ENCODE measurements around the gene CDC34. TPM values are rescaled to one million over a fixed set of nuclear protein-coding genes. Genes with fewer than 3 reads are reported as not detected.
A peak's percentile ranks its signal among the peaks of the same experiment; 100 is the strongest.

CDC34 gene
- total RNA-seq, 2 donors from 2014 or later: 128 to 138 TPM

GRCh38 chr19:511101-511851 is 20.3 kb upstream of the CDC34 start:
- Histone ChIP-seq H3K9me3 (ENCODE audit: control insufficient read depth, low read length) (no peaks in the 10 kb centered on the region), H3K36me3 (ENCODE audit: control insufficient read depth, insufficient read depth, low read length) (peaks cover 5% of the 10 kb centered on the region), H3K27ac (ENCODE audit: low read depth, low read length) (peak overlapping the region; percentile 90), H3K27me3 (ENCODE audit: control insufficient read depth, insufficient read depth, low read length, poor library complexity, severe bottlenecking) (no peaks in the 10 kb centered on the region), H3K4me1 (ENCODE audit: control insufficient read depth, insufficient read depth, low read length) (peaks cover 6% of the 10 kb centered on the region), H3K9ac (ENCODE audit: extremely low read depth, low read length, poor library complexity, severe bottlenecking) (peak overlapping the region; percentile 53), H3K4me3 (ENCODE audit: low read length) (no peak overlapping the region)
- peak; percentile 88 for DNase-seq
- H3K4me1 Mint-ChIP-seq: peaks cover 15% of the 10 kb centered on the region
- H3K36me3 Mint-ChIP-seq (ENCODE audit: low read depth): peaks cover 21% of the 10 kb centered on the region
- H3K9me3 Mint-ChIP-seq: no peaks in the 10 kb centered on the region
- 33 to 38% methylated on average over 17 to 30 of the region's 30 CpGs for WGBS, 2 experiments (ENCODE audit: insufficient coverage in 1 of 2, insufficient read length in 1 of 2)
- TF ChIP-seq, protein P1, sequence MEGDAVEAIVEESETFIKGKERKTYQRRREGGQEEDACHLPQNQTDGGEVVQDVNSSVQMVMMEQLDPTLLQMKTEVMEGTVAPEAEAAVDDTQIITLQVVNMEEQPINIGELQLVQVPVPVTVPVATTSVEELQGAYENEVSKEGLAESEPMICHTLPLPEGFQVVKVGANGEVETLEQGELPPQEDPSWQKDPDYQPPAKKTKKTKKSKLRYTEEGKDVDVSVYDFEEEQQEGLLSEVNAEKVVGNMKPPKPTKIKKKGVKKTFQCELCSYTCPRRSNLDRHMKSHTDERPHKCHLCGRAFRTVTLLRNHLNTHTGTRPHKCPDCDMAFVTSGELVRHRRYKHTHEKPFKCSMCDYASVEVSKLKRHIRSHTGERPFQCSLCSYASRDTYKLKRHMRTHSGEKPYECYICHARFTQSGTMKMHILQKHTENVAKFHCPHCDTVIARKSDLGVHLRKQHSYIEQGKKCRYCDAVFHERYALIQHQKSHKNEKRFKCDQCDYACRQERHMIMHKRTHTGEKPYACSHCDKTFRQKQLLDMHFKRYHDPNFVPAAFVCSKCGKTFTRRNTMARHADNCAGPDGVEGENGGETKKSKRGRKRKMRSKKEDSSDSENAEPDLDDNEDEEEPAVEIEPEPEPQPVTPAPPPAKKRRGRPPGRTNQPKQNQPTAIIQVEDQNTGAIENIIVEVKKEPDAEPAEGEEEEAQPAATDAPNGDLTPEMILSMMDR (conservative IDR thresholded peaks at IDR 0.05): no peak
- H3K27ac Mint-ChIP-seq: peak overlapping the region; percentile 91
- peak overlapping the region; percentile 42 for H3K4me3 Mint-ChIP-seq
- H3K27me3 Mint-ChIP-seq (ENCODE audit: insufficient read depth): peaks cover 17% of the 10 kb centered on the region

DNA sequence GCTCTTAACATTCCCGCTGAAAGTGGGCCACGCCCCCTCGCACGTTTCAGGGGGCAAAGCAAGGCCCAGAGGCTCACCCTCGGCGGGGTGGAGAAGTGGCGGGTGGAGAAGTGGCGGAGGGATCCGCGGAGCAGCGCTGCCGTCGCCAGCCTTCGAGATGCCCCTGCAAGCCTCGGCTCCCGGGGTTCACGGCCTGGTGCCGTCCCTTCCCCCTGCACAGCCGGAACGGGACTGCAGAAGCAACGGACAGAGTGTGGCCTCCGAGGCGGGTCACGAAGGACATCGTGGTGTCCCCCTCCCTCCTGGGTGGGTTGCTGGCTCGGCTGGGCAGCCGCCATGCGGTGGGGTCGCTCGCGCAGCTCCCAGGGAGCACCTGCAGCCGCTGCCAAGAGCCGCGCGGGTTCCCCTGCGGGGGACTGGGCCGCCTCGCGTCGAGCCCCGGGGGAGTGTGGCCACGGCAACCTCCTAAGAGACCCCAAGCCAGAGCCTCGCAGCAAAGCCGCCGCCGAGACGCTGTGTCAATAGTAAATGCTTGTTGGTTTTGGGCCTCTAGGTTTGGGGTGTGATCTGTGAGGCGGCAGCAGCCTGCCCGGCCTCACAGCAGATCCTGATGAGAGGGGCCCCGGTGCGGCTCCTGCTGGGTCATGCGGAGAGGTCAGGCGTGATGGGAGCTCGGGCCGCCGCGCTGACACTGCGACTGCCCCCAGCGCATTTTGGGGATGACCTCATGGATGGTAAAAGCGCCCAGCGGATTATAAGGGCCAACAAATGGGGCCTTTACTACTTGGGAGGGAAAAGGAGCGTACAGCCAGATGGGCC is 18.8 kb upstream of the CDC34 start:
- H3K4me3 ChIP-seq (ENCODE audit: low read length): no peak overlapping the region
- H3K36me3 Mint-ChIP-seq (ENCODE audit: low read depth): peaks cover 21% of the 10 kb centered on the region
- no peaks in the 10 kb centered on the region for H3K9me3 Mint-ChIP-seq
- peak; percentile 76 for DNase-seq
- H3K4me1 ChIP-seq (ENCODE audit: control insufficient read depth, insufficient read depth, low read length): peaks cover 6% of the 10 kb centered on the region
- peaks cover 5% of the 10 kb centered on the region for H3K36me3 ChIP-seq (ENCODE audit: control insufficient read depth, insufficient read depth, low read length)
- H3K4me3 Mint-ChIP-seq: no peak overlapping the region
- H3K27ac Mint-ChIP-seq: no peak overlapping the region
- H3K27me3 ChIP-seq (ENCODE audit: control insufficient read depth, insufficient read depth, low read length, poor library complexity, severe bottlenecking): no peaks in the 10 kb centered on the region
- H3K27me3 Mint-ChIP-seq (ENCODE audit: insufficient read depth): peaks cover 21% of the 10 kb centered on the region
- peaks cover 15% of the 10 kb centered on the region for H3K4me1 Mint-ChIP-seq
- TF ChIP-seq, protein P1 (conservative IDR thresholded peaks at IDR 0.05): no peak
- no peaks in the 10 kb centered on the region for H3K9me3 ChIP-seq (ENCODE audit: control insufficient read depth, low read length)
- H3K9ac ChIP-seq (ENCODE audit: extremely low read depth, low read length, poor library complexity, severe bottlenecking): no peak overlapping the region
- WGBS, 2 experiments (ENCODE audit: insufficient coverage in 1 of 2, insufficient read length in 1 of 2): 76 to 82% methylated on average over 45 to 62 of the region's 62 CpGs
- H3K27ac ChIP-seq (ENCODE audit: low read depth, low read length): peak overlapping the region; percentile 63

- Histone ChIP-seq H3K27me3 (ENCODE audit: control insufficient read depth, insufficient read depth, low read length, poor library complexity, severe bottlenecking) (no peaks in the 10 kb centered on the region), H3K9me3 (ENCODE audit: control insufficient read depth, low read length) (no peaks in the 10 kb centered on the region), H3K36me3 (ENCODE audit: control insufficient read depth, insufficient read depth, low read length) (peaks cover 5% of the 10 kb centered on the region), H3K9ac (ENCODE audit: extremely low read depth, low read length, poor library complexity, severe bottlenecking) (no peak overlapping the region), H3K27ac (ENCODE audit: low read depth, low read length) (peak overlapping the region; percentile 63), H3K4me3 (ENCODE audit: low read length) (no peak overlapping the region), H3K4me1 (ENCODE audit: control insufficient read depth, insufficient read depth, low read length) (peaks cover 6% of the 10 kb centered on the region)
- no peak for DNase-seq
- H3K4me3 Mint-ChIP-seq: no peak overlapping the region
- 92 to 97% methylated on average over 8 to 10 of the region's 10 CpGs for WGBS, 2 experiments (ENCODE audit: insufficient coverage in 1 of 2, insufficient read length in 1 of 2)
- H3K4me1 Mint-ChIP-seq: peaks cover 11% of the 10 kb centered on the region
- H3K27me3 Mint-ChIP-seq (ENCODE audit: insufficient read depth): peaks cover 21% of the 10 kb centered on the region
- no peak overlapping the region for H3K27ac Mint-ChIP-seq
- H3K36me3 Mint-ChIP-seq (ENCODE audit: low read depth): peaks cover 19% of the 10 kb centered on the region
- TF ChIP-seq, protein P1 (conservative IDR thresholded peaks at IDR 0.05): no peak
- no peaks in the 10 kb centered on the region for H3K9me3 Mint-ChIP-seq
Measured at GRCh38 chr19:513368-514165, 18.0 kb upstream of the CDC34 start.
